Osteoblast (primary cell): ENCODE results near the gene IGFALS. TPM values are rescaled to one million over a fixed set of nuclear protein-coding genes. Genes with fewer than 3 reads are reported as not detected.

Experiments
- DNase-seq: peaks from one replicate; pipeline ENCODE4 v3.0.0; 2011; ENCODE audit warnings: low spot score, mixed read lengths; ENCODE audit not compliant: insufficient read length; ENCODE audit errors: missing footprints
- H2AFZ ChIP-seq: 2 replicates; pipeline ENCODE4 v1.6.0; 2011; ENCODE audit warnings: mild to moderate bottlenecking, low read length
- H3K27ac ChIP-seq: 2 replicates; pipeline ENCODE4 v1.5.1; 2011; ENCODE audit warnings: mild to moderate bottlenecking, low read depth, low read length, moderate library complexity
- H3K27me3 ChIP-seq: 2 replicates; pipeline ENCODE4 v1.6.0; 2012; ENCODE audit warnings: mild to moderate bottlenecking, control low read depth, inconsistent platforms, low read length, moderate library complexity; ENCODE audit not compliant: insufficient read depth
- H3K36me3 ChIP-seq: 2 replicates; pipeline ENCODE4 v1.5.1; 2011; ENCODE audit warnings: mild to moderate bottlenecking, low read length, control low read depth, moderate library complexity; ENCODE audit not compliant: insufficient read depth
- H3K4me1 ChIP-seq: 2 replicates; pipeline ENCODE4 v1.5.1; 2011; ENCODE audit warnings: mild to moderate bottlenecking, low read length, control low read depth, moderate library complexity; ENCODE audit not compliant: insufficient read depth
- H3K4me2 ChIP-seq: 2 replicates; pipeline ENCODE4 v1.6.0; 2011; ENCODE audit warnings: mild to moderate bottlenecking, low read length; ENCODE audit not compliant: insufficient read depth
- H3K4me3 ChIP-seq: fragments of 200-600 bp; sonication (generic); 3 replicates; pipeline ENCODE4 v1.5.1; 2012; ENCODE audit warnings: mild to moderate bottlenecking, low read length, inconsistent platforms; ENCODE audit not compliant: insufficient read depth
- H3K79me2 ChIP-seq: 2 replicates; pipeline ENCODE4 v1.6.0; 2012; ENCODE audit warnings: mild to moderate bottlenecking, low read length, control low read depth, inconsistent platforms; ENCODE audit not compliant: insufficient read depth
- H3K9me3 ChIP-seq: 2 replicates; pipeline ENCODE4 v1.5.1; 2011; ENCODE audit warnings: low read depth, low read length, control low read depth
- H4K20me1 ChIP-seq: 2 replicates; pipeline ENCODE4 v1.6.0; 2012; ENCODE audit warnings: mild to moderate bottlenecking, low read length, control low read depth; ENCODE audit not compliant: insufficient read depth
- CTCF ChIP-seq: IDR thresholded peaks from 2 replicates; pipeline ENCODE4 v1.5.1; 2011; ENCODE audit warnings: mild to moderate bottlenecking, low read depth, low read length, moderate library complexity; ENCODE audit errors: extremely low read depth
- total RNA-seq: library from RNA; depleted of rRNA; stranded (reverse); fragments of >200 nt; gene quantifications from 2 replicates; pipeline ENCODE4 v1.2.3, GENCODE V29; 2012

The IGFALS gene
- total RNA-seq, 1 donor: not detected

GRCh38 chr16:1831186-1832075 lies 37.9 kb upstream of the IGFALS start:
- no peak for TF ChIP-seq CTCF
- Histone ChIP-seq H3K4me1 (peaks cover 19% of the 10 kb centered on the region), H3K4me3 (no peak overlapping the region), H4K20me1 (peaks cover 7% of the 10 kb centered on the region), H3K79me2 (peaks cover 31% of the 10 kb centered on the region), H3K36me3 (no peaks in the 10 kb centered on the region), H3K27ac (no peak overlapping the region), H3K9me3 (no peaks in the 10 kb centered on the region), H3K27me3 (no peaks in the 10 kb centered on the region), H2AFZ (no peak overlapping the region), H3K4me2 (no peak overlapping the region)
- no peak for DNase-seq

- no peak for DNase-seq
- H3K4me2 ChIP-seq: no peak overlapping the region
Measured at GRCh38 chr16:1830213-1830612, 36.7 kb upstream of the IGFALS start.

GRCh38 chr16:1828645-1829410 lies 35.3 kb upstream of the IGFALS start:
- no peaks in the 10 kb centered on the region for H3K9me3 ChIP-seq
- peaks cover 25% of the 10 kb centered on the region for H3K4me1 ChIP-seq
- no peak overlapping the region for H3K4me3 ChIP-seq
- H3K79me2 ChIP-seq: peaks cover 52% of the 10 kb centered on the region
- TF ChIP-seq CTCF: no peak
- no peak overlapping the region for H3K27ac ChIP-seq
- no peak overlapping the region for H2AFZ ChIP-seq
- H3K36me3 ChIP-seq: no peaks in the 10 kb centered on the region
- H3K27me3 ChIP-seq: no peaks in the 10 kb centered on the region
- H3K4me2 ChIP-seq: peak overlapping the region; percentile 90
- no peak for DNase-seq
- H4K20me1 ChIP-seq: peaks cover 12% of the 10 kb centered on the region

More at GRCh38 chr16:1830213-1830612, 36.7 kb upstream of the IGFALS start:
- Histone ChIP-seq H4K20me1 (peaks cover 7% of the 10 kb centered on the region), H2AFZ (no peak overlapping the region), H3K4me1 (peaks cover 25% of the 10 kb centered on the region), H3K36me3 (no peaks in the 10 kb centered on the region), H3K79me2 (peaks cover 39% of the 10 kb centered on the region), H3K4me3 (no peak overlapping the region), H3K27me3 (no peaks in the 10 kb centered on the region), H3K9me3 (no peaks in the 10 kb centered on the region), H3K27ac (no peak overlapping the region)
- TF ChIP-seq CTCF: no peak
